Upper lobe of left lung (tissue), 6 donors: ENCODE results near the gene ASCC2. TPM values are rescaled to one million over a fixed set of nuclear protein-coding genes. Genes with fewer than 3 reads are reported as not detected.
"Not testable (repeated sequence)": the region's sequence is repeated elsewhere in the genome, so short reads cannot be mapped to it uniquely, and the experiment has no call there.

Experiments used
- ATAC-seq, 2 donors: fragments of 200-7000 bp; cut with Tn5 transposase; one replicate each; pipeline ENCODE4 v1.9.1; 2022; ENCODE audit warnings: mild to moderate bottlenecking in 2 of 2, moderate library complexity in 2 of 2; ENCODE audit not compliant: low FRiP score in 2 of 2
- DNase-seq, 2 donors: peaks; one replicate each; pipeline ENCODE4 v3.0.0-alpha.2; 2019 to 2020
- H3K27ac ChIP-seq, 4 donors: fragments of 200-600 bp; sonication (generic); one replicate each; pipeline ENCODE4 v1.5.1; 2016 to 2019
- H3K27me3 ChIP-seq, 4 donors: fragments of 200-600 bp; sonication (generic); one replicate each; pipeline ENCODE4 v1.5.1; 2017 to 2019
- H3K36me3 ChIP-seq, 4 donors: fragments of 200-600 bp; sonication (generic); one replicate each; pipeline ENCODE4 v1.5.1; 2016 to 2019
- H3K4me1 ChIP-seq, 4 donors: fragments of 200-600 bp; sonication (generic); one replicate each; pipeline ENCODE4 v1.5.1; 2018 to 2019
- H3K4me3 ChIP-seq, 4 donors: fragments of 200-600 bp; sonication (generic); one replicate each; pipeline ENCODE4 v1.5.1; 2017 to 2019; ENCODE audit warnings: mild to moderate bottlenecking in 2 of 4, moderate library complexity in 1 of 4
- H3K9me3 ChIP-seq, 4 donors: fragments of 200-600 bp; sonication (generic); one replicate each; pipeline ENCODE4 v1.5.1; 2018 to 2019
- CTCF ChIP-seq, 6 experiments: fragments of 450-650 bp in 4 of 6; fragments of 200-600 bp in 2 of 6; sonication (generic) in 2 of 6; IDR thresholded peaks; one replicate each; pipeline ENCODE4 v1.5.1; 2016 to 2019; ENCODE audit warnings: antibody characterized with exemption in 6 of 6
- EP300 ChIP-seq, 4 donors: sonication (generic); formaldehyde crosslinking; IDR thresholded peaks; one replicate each; pipeline ENCODE4 v1.5.1; 2017; ENCODE audit warnings: antibody characterized with exemption in 4 of 4, control low read depth in 2 of 4
- POLR2A ChIP-seq, 4 donors: fragments of 450-650 bp; IDR thresholded peaks; one replicate each; pipeline ENCODE4 v1.5.1; 2016 to 2017; ENCODE audit warnings: antibody characterized with exemption in 4 of 4, mild to moderate bottlenecking in 2 of 4
- POLR2AphosphoS5 ChIP-seq, 2 donors: sonication (generic); formaldehyde crosslinking; IDR thresholded peaks; one replicate each; pipeline ENCODE4 v1.5.1; 2017; ENCODE audit warnings: antibody characterized with exemption in 2 of 2
- WGBS, 2 donors: methylation state at CpG; one replicate each; pipeline ENCODE4 v1.1.5; 2017 to 2018; 5-methylcytosine and 5-hydroxymethylcytosine counted together
- total RNA-seq, 6 donors: library from RNA; depleted of rRNA in 4 of 6; stranded (reverse); fragments of >200 nt in 4 of 6; gene quantifications; one replicate each; pipeline versions ENCODE4 v1.1.0 to v1.2.1, GENCODE V29; 2016 to 2021
- donor health status: DM: no; HTN: no; CAD: no; lungs with moderate emphysema.
- donor health status: DM: no; HTN: yes; CAD: no; lungs with severe emphysema.

Gene ASCC2
- total RNA-seq, 6 donors from 2014 or later, result 42.3 to 129 (median 64.3) TPM

GRCh38 chr22:29867851-29868250 is 29.8 kb upstream of the ASCC2 start:
- Histone ChIP-seq H3K27me3 (no peaks in the 10 kb centered on the region), H3K4me3 (no peak overlapping the region), H3K27ac (no peak overlapping the region), H3K9me3 (no peaks in the 10 kb centered on the region), H3K36me3 (no peaks in the 10 kb centered on the region), H3K4me1 (no peaks in the 10 kb centered on the region)
- 80 to 83% methylated on average over 3 of the region's 3 CpGs for WGBS, 2 donors
- TF ChIP-seq POLR2A (IDR thresholded peaks at IDR 0.05), result no peak
- no peak for TF ChIP-seq POLR2AphosphoS5 (IDR thresholded peaks at IDR 0.05)
- TF ChIP-seq EP300 (IDR thresholded peaks at IDR 0.05), result no peak
- TF ChIP-seq CTCF (IDR thresholded peaks at IDR 0.05), result no peak
- no peak for DNase-seq
- no peak for ATAC-seq

GRCh38 chr22:29867260-29867659 is 29.2 kb upstream of the ASCC2 start:
- H3K27ac ChIP-seq, result no peak overlapping the region
- no peaks in the 10 kb centered on the region for H3K9me3 ChIP-seq
- H3K4me3 ChIP-seq, result no peak overlapping the region
- no peaks in the 10 kb centered on the region for H3K36me3 ChIP-seq
- TF ChIP-seq EP300 (IDR thresholded peaks at IDR 0.05), result no peak
- TF ChIP-seq CTCF (IDR thresholded peaks at IDR 0.05), result no peak
- TF ChIP-seq POLR2AphosphoS5 (IDR thresholded peaks at IDR 0.05), result no peak
- TF ChIP-seq POLR2A (IDR thresholded peaks at IDR 0.05), result no peak
- ATAC-seq (no peak), DNase-seq (no peak)
- H3K4me1 ChIP-seq, result no peaks in the 10 kb centered on the region
- no peaks in the 10 kb centered on the region for H3K27me3 ChIP-seq

- H3K4me1 ChIP-seq, H3K9me3 ChIP-seq, H3K27me3 ChIP-seq, DNase-seq, H3K27ac ChIP-seq, H3K4me3 ChIP-seq, ATAC-seq, H3K36me3 ChIP-seq: not testable (repeated sequence)
- 92 to 94% methylated on average over 13 of the region's 13 CpGs for WGBS, 2 donors
Measured at GRCh38 chr22:29865572-29865971, 27.5 kb upstream of the ASCC2 start.

GRCh38 chr22:29861672-29862297 is 23.7 kb upstream of the ASCC2 start:
- TF ChIP-seq CTCF (IDR thresholded peaks at IDR 0.05) (no peak), EP300 (IDR thresholded peaks at IDR 0.05) (no peak), POLR2AphosphoS5 (IDR thresholded peaks at IDR 0.05) (no peak), POLR2A (IDR thresholded peaks at IDR 0.05) (no peak)
- Histone ChIP-seq H3K4me1 (no peaks in the 10 kb centered on the region), H3K9me3 (no peaks in the 10 kb centered on the region), H3K27me3 (no peaks in the 10 kb centered on the region), H3K27ac (no peak overlapping the region), H3K4me3 (no peak overlapping the region), H3K36me3 (no peaks in the 10 kb centered on the region)
- DNase-seq, result no peak
- WGBS, 2 donors, result 91 to 96% methylated on average over 2 of the region's 2 CpGs
- no peak for ATAC-seq

- ATAC-seq (no peak), DNase-seq (no peak)
- Histone ChIP-seq H3K27me3 (no peaks in the 10 kb centered on the region), H3K4me3 (no peak overlapping the region), H3K9me3 (no peaks in the 10 kb centered on the region), H3K4me1 (no peaks in the 10 kb centered on the region), H3K36me3 (no peaks in the 10 kb centered on the region), H3K27ac (peak overlapping the region in 1 of 4 donors; percentile 70)
- 48 to 61% methylated on average over 2 of the region's 2 CpGs for WGBS, 2 donors
- no peak for TF ChIP-seq EP300 (IDR thresholded peaks at IDR 0.05)
- TF ChIP-seq CTCF (IDR thresholded peaks at IDR 0.05), result no peak
- no peak for TF ChIP-seq POLR2AphosphoS5 (IDR thresholded peaks at IDR 0.05)
- no peak for TF ChIP-seq POLR2A (IDR thresholded peaks at IDR 0.05)
Measured at GRCh38 chr22:29860006-29860766, 22.1 kb upstream of the ASCC2 start.

GRCh38 chr22:29859030-29859429 is 21.0 kb upstream of the ASCC2 start:
- DNase-seq, H3K4me3 ChIP-seq, H3K36me3 ChIP-seq, H3K27me3 ChIP-seq, ATAC-seq, H3K27ac ChIP-seq, H3K4me1 ChIP-seq, H3K9me3 ChIP-seq: not testable (repeated sequence)
- WGBS, 2 donors, result 79 to 83% methylated on average over 9 of the region's 9 CpGs
